HG02981 (cell line): ENCODE results near the gene ANKRD30A.
"Not testable (repeated sequence)": the region's sequence is repeated elsewhere in the genome, so short reads cannot be mapped to it uniquely, and the experiment has no call there.

Source experiments
- ATAC-seq: cut with Tn5 transposase; IDR thresholded peaks from one replicate; pipeline ENCODE4 v1.9.1; 2021; ENCODE audit warnings: mild to moderate bottlenecking, moderate library complexity; ENCODE audit not compliant: unreplicated experiment

Gene ANKRD30A

DNA sequence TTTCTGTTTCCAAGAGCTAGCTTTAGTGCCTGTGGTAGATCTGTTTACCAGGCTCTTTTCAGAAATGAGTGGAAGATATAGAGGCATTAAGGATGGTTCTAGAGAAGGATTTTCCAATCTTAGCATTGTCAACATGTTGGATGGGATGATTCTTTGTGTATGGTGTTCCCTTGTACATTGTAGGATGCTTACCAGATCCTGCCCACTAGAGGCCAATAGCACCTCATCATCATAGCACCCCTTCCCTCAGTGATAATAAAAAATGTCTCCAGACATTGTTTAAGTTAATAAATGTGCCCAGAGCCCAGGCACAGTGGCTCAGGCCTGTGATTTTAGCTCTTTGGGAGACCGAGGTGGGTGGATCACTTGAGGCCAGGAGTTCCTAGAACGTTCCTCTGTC, 121.2 kb downstream of the ANKRD30A start:
- ATAC-seq: no peak

DNA sequence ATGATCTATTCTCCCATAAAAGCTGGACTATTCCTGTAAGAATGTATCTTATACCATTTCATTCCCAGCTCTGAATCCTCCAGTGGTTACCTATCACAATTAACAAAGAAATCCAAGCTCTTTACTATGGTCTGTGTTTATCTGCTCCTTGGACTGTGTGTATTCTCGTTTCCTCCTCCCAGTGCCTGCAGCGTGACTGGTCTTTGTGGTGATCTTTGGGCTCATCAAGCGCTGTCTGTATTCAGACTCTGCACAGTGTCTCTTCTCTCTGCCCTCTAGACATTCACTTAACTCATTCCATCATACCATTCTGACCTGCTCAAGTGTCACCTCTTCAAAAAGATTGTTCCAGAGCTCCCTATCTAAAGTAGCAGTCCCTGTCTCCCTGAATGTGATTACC, 130.4 kb downstream of the ANKRD30A start:
- ATAC-seq: not testable (repeated sequence)

DNA sequence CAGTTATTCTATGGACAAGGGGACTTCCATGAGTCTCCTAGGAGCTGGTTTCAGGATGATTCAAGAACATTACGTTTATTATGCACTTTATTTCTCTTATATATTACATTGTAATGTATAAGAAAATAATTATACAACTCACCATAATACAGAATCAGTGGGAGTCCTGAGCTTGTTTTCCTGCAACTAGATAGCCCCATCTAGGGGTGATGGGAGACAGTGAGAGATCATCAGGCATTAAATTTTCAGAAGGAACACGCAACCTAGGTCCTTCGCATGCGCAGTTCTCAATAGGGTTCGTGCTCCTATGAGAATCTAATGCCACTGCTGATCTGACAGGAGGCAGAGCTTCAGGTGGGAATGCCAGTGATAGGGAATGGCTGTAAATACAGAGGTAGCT, 137.9 kb downstream of the ANKRD30A start:
- no peak for ATAC-seq

DNA sequence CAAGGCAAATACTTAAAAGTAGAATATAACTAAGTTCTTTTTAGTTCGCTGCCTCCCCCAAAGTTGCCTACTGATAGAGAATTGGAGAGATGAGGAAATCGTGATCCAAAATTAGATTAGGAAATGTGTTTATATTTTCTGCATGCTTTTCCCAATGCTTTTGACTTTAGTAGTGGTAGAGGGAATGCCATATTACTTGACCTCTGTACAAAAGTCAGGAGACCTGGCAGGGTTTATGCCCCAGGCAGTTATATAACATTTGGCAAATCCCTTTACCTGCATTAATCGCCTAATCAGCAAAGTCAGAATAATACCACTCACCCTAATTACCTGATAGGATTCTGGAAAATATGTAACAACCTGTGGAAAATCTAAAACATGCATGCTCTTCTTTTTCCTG, 142.9 kb downstream of the ANKRD30A start:
- ATAC-seq: no peak

DNA sequence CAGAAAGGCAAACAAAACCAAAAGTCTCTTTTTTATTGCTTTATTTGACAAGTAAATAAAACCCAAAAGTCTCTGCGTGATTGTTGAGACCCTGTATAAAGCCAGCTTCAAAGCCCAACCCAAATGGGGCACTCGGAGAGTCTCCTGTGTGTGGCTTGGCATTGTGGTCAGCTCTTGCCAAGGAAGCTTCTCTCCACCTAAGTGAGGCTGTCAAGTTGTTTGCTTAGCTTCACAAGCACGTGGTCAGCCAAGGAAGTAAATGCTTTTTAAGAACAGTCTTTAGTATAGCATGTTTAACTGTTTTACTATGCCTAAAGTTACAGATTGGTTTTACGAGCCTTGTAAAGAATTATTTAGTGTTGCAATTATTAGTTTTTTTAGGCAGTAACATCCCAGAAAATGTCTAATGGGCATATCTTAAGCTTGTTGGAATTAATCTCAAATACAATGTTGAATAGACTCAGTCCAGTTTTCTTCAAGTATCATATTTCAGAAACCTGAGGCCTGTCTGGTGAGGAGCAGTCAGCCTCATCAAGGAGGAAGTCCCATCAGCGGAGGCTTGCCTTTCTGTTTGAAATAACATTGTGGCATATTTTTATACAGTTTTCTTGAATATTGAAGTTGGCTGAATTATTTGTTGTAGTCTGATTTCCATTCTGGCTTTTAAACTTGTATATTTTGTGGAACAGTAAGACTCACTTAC, 144.3 kb downstream of the ANKRD30A start:
- ATAC-seq: no peak

DNA sequence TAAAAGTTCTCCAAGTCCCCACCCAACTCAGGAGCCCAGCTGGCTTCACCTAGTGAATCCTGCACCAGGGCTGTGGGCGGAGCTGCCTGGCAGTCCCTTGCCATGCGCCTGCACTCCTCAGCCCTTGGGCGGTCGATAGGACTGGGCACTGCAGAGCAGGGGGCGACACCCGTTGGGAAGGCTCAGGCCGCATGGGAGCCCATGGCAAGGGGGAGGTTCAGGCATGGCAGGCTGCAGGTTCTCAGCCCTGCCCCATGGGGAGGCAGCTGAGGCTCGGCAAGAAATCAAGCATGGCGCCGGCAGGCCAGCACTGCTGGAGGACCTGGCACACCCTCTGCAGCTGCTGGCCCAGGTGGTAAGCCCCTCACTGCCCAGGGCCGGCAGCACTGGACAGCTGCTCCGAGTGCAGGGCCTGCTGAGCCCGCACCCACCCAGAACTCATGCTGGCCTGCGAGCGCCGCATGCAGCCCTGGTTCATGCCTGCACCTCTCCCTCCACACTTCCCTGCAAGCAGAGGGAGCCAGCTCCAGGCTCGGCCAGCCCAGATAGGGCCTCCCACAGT, 149.9 kb downstream of the ANKRD30A start:
- ATAC-seq: no peak

DNA sequence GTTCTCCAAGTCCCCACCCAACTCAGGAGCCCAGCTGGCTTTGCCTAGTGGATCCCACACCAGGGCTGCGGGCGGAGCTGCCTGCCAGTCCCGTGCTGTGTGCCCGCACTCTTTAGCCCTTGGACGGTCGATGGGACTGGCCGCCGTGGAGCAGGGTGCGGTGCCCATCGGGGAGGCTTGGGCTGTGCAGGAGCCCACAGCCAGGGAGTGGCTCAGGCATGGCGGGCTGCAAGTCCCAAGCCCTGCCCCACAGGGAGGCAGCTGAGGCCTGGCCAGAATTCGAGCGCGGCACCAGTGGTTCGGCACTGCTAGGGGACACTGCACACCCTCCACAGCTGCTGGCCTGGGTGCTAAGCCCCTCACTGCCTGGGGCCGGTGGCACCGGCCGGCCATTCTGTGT, 159.7 kb downstream of the ANKRD30A start:
- no peak for ATAC-seq

DNA sequence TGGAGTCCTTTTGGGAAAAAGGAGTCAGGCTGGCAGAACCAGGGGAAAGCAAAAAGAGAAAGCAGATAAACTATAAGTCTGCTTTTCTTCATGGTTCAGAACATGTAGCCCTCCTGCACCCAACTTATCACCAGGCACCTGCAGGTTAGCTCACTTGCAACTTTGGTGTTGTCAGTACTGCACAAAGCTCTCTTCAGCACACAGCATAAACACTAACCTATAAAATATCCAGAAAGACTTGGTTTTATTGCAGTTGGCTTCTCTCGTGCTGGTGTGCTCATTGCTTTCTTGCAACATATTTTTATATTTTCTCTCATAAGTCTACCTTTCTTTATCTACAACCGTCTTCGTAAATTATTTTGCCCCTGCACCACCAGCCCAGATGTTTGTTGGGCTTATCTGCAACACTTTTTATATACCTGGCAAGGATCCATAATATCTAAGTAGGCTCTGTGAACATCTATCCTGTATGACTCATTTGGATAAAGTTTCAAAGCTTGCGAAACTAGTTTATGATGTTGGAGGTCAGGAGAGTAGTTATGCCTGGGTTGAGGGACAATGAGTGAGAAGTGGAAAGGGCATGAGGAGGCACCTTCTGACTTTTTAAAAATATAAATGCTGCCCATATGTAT, 164.6 kb downstream of the ANKRD30A start:
- ATAC-seq: no peak

DNA sequence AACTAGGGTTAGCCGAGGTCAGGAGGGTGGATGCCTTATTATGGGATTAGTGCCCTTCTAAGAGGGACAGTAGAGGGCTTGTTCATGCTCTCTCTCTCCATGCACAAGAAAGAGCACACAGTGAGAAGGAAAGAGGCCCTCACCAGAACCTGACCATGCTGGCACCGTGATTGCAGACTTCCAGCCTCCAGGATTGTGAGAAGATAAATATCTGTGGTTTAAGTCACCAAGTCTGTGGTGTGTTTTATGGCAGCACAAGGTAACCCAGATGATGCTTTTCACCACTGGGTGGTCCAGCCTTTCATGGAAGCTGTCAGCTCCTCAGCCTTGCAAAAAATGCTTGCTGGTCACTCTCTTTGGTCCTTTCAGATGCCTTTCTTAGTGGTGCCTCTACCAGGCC, 175.9 kb downstream of the ANKRD30A start:
- ATAC-seq: no peak

DNA sequence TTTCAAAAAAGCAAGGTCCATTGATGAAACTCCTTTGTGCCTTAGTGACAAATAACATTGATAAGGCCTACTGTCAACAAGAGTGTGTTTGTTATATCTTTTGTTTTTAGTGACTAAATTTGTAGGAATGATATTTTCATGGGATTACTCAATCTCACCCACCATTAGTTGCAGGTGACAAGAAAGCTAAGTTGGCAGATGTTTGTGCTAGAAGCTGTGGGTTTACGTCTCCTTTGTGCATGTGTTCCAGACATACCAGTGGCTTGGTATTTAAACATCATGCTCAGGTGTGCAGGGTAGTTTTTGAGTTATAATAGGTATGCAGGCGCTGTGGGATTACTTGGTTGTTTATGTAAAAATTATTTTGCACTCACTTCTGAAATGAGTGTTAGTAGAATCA, 178.6 kb downstream of the ANKRD30A start:
- ATAC-seq: no peak

DNA sequence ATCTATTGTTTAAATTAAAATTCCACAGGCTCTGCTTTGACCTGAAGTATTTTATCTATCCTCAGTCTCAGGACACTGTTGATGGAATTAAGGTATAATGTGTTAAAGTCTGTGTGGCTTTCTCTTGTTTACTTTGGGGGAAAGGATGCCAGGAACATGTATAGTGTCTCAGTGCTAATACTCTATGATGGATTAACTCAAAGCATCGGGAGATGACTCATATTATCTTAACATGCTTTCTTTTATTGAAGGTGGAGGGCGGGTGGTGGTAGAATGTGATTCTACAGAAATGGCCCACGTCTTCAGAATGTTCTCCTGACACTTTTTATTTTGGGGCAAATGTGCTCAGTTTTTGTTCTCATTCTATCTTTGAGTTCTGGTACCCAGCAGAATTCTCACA, 189.0 kb downstream of the ANKRD30A start:
- no peak for ATAC-seq

DNA sequence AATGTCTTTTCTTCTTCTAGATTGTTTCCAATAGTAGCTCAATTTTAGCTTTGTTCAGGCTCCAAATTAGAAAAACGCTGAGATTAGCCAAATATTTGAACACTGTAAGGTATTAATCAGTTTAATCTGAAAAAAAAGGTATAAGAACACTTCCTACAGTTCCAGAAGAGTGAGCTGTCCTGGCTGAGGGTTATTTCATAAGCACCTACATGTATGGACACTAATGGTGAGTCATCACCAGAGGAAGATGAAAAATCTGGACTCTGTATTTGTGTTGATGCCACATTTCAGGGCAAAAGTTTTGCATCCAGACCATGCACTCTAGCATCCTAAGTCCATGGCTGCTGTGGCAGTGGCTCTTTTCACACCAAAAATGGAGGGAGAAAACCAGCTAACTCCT, 189.5 kb downstream of the ANKRD30A start:
- no peak for ATAC-seq

DNA sequence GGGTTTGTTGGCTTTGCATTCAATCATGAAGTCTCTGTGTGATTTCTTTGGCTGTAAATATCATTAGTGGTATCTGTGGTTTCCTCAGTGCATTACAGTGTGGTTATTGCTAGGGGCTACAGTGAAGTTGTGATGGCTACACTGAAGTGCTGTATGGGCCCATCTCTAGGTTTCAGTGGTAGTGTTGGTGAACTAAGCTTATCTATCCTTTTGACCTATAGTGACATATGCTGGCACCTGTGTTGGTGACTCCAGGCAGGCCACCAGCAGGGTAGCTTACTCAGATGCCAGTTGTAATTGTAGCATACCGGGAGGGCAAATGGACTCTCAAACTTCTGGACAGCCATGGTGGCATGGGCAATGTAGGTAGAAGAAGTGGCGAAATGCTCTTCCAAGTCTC, 219.0 kb downstream of the ANKRD30A start:
- no peak for ATAC-seq

DNA sequence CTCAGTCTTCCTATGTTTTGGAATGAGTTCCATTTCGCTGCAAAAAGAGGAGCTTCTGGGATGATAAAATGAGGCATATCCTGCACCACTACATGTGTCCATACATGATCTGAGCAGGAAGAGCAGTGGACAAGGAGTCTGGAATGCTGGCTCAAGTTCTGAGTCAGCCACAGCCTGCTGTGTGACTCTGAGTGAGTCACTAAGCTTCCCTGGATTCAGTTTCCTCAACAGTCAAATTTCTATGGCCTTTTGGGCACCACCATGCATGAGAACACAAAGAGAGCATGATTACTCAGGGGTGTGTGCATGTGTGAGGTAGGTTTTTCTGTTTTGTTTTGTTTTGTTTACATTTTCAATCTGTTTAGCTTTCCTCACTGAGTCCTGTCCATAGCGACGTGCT, 254.6 kb downstream of the ANKRD30A start:
- no peak for ATAC-seq

DNA sequence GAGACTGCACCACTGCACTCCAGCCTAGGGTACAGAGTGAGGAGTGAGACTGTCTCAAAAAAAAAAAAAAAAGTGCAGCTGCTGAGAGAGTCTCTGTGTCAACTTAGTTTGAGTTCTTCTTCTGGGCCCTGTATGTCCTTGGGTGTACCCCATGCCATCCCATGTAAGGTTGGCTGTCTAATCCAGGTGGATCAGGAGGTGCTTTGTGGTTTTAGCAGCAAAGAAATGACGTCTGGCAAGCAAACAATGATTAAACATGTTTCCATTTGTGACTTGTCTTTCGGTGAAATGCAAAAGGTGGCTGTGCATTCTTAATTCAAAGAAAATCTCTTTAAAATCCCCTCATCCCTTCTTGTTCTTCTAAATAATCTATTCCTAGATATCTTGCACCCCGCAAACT, 255.9 kb downstream of the ANKRD30A start:
- no peak for ATAC-seq

DNA sequence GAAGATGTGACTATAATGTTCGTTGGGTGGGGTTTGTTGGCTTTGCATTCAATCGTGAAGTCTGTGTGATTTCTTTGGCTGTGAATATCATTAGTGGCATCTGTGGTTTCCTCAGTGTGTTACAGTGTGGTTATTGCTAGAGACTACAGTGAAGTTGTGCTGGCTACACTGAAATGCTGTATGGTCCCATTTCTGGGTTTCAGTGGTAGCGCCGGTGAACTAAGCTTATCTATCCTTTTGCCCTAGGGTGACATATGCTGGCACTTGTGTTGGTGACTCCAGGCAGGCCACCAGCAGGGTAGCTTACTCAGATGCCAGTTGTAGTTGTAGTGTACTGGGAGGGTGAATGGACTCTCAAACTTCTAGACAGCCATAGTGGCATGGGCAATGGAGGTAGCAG, 259.5 kb downstream of the ANKRD30A start:
- no peak for ATAC-seq

DNA sequence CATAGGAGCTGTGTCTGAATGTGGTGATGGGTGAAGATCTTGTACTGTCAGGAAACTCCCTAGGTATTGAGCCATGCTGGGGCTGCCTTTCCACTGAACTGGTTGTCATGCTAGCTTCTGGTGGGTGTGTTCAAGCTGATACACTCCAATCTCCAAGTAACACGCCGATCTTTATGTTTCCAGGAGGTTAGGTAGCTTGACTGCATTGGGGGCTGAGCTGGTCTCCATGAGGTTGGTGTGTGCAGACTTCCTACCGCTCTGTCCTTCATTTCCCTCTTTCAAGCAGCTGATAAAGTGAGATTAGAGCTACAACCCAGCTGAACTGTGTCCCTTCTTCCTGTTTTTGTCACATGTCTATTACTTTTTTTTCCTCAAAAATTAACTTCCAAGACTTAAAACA, 265.5 kb downstream of the ANKRD30A start:
- ATAC-seq: no peak

DNA sequence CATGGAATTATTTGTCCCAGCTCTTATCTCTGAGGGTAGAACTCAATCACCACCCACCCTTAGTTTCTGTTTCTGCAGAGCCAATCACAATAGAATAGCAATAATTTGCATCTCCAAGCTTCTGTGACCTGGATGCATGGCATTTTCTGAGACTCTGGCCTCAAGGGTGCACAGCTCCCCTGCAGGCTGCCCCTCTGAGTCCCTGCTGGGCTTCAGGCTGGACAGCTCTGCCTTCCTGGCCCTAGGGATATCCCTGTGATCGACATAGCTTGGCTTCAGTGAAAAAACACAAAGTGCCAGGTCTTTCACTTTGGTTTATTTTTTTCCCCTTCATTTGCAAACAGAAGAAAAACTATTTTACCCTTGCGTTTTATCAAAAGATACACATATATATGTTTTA, 275.4 kb downstream of the ANKRD30A start:
- not testable (repeated sequence) for ATAC-seq

DNA sequence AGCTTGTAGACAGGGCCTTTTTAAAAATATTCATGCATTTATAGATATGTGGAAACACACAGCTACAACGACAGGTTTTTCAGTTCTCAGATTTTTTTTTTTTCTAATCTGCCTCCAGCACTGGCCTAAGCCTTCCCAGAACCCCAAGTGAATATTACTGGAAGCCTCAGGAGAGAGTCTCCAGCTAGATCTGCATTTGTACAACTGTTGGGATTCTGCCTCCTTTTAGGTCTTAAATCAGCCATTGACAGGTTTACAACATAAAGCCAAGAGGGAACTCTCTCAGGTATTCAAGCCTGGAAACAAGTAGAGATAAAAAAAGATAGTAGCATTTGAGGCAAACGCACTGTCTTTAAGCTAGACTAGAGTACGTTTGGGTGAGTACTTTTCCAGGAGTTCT, 275.8 kb downstream of the ANKRD30A start:
- ATAC-seq: no peak

DNA sequence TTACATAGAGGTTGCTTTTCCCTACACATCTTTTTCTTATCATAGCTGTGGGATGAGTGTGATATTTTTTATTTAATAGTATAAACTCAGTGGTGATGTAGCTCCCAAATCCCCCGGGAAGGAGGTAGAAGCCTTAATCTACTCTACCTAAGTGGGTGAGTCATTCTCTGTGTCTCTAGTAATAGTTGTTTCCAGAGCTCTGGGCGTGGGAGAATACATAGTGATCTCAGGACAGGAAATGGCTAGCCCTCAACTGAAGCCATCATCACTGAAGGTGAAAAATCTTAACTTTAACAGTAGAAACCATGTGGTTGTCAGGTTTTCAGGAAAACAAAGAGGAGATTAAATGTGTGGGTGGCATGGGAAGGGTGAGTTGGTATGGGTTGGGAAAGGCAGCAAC, 278.4 kb downstream of the ANKRD30A start:
- no peak for ATAC-seq
